HEK293 (cell line): ENCODE results near the gene CLK2.

Source experiments
- CTCF ChIP-seq: fragments of 450-650 bp; formaldehyde crosslinking; IDR thresholded peaks from 2 replicates; pipeline ENCODE4 v1.5.1; 2016; ENCODE audit warnings: missing biosample characterization, missing genetic modification characterization
- ZFP37 ChIP-seq: fragments of 450-650 bp; formaldehyde crosslinking; IDR thresholded peaks from 2 replicates; pipeline ENCODE4 v1.5.1; 2016; ENCODE audit warnings: missing biosample characterization, missing genetic modification characterization
- ZNF549 ChIP-seq: fragments of 450-650 bp; IDR thresholded peaks from 2 replicates; pipeline ENCODE4 v1.5.1; 2018; ENCODE audit warnings: missing biosample characterization, missing genetic modification characterization, mild to moderate bottlenecking, inconsistent platforms, moderate library complexity
- ZNF660 ChIP-seq: fragments of 450-650 bp; IDR thresholded peaks from 2 replicates; pipeline ENCODE4 v1.5.1; 2018; ENCODE audit warnings: missing biosample characterization, mild to moderate bottlenecking, missing genetic modification characterization
- ZNF768 ChIP-seq: fragments of 450-650 bp; formaldehyde crosslinking; IDR thresholded peaks from 2 replicates; pipeline ENCODE4 v1.5.1; 2018; ENCODE audit warnings: missing biosample characterization, mild to moderate bottlenecking, missing genetic modification characterization

GRCh38 chr1:155322571-155322952, 49.3 kb upstream of the CLK2 start:
- TF ChIP-seq ZNF768 (tag by site-specific recombination) (no peak), ZNF549 (tag by site-specific recombination) (no peak), ZNF660 (tag by site-specific recombination) (no peak), CTCF (no peak), ZFP37 (no peak)
